ENCODE measurements around the gene MED19.
A peak's percentile ranks its signal among the peaks of the same experiment; 100 is the strongest.
"Not testable (repeated sequence)": the region's sequence is repeated elsewhere in the genome, so short reads cannot be mapped to it uniquely, and the experiment has no call there.

MED19 gene

GRCh38 chr11:57711414-57712255 is at the start of gene MED19:
MED19 (minus strand) TSS chr11:57712215; CDS start chr11:57712179, 36 bp downstream.
- DNase-seq (ENCODE audit: low read depth) = peak; percentile 80

- no peak for DNase-seq (ENCODE audit: low read depth)
Measured at GRCh38 chr11:57758174-57758573, 46.2 kb upstream of the MED19 start.

GRCh38 chr11:57752954-57753353 is 40.9 kb upstream of the MED19 start:
- DNase-seq (ENCODE audit: low read depth) = no peak

- peak; percentile 68 for DNase-seq (ENCODE audit: low read depth)
Measured at GRCh38 chr11:57751676-57752253, 39.8 kb upstream of the MED19 start, which contains the start of gene BTBD18. BTBD18 (minus strand) TSS chr11:57751819; CDS start chr11:57751188, 631 bp downstream.

GRCh38 chr11:57751176-57751575 is 39.2 kb upstream of the MED19 start:
- DNase-seq (ENCODE audit: low read depth) = no peak

GRCh38 chr11:57746920-57747319 is 34.9 kb upstream of the MED19 start:
- no peak for DNase-seq (ENCODE audit: low read depth)

- no peak for DNase-seq (ENCODE audit: low read depth)
Measured at GRCh38 chr11:57745206-57745605, 33.2 kb upstream of the MED19 start.

GRCh38 chr11:57744357-57744756 is 32.3 kb upstream of the MED19 start:
- DNase-seq (ENCODE audit: low read depth) = no peak

- no peak for DNase-seq (ENCODE audit: low read depth)
Measured at GRCh38 chr11:57742087-57742452, 30.1 kb upstream of the MED19 start.

GRCh38 chr11:57741132-57742086 is 29.4 kb upstream of the MED19 start, which contains the start of gene SELENOH:
SELENOH (plus strand) TSS chr11:57741491; CDS start chr11:57741596, 105 bp downstream.
- peak; percentile 99 for DNase-seq (ENCODE audit: low read depth)

- DNase-seq (ENCODE audit: low read depth) = peak; percentile 10
Measured at GRCh38 chr11:57735619-57736298, 23.7 kb upstream of the MED19 start.

GRCh38 chr11:57732661-57733060 is 20.6 kb upstream of the MED19 start:
- DNase-seq (ENCODE audit: low read depth) = no peak

GRCh38 chr11:57729479-57729878 is 17.5 kb upstream of the MED19 start:
- no peak for DNase-seq (ENCODE audit: low read depth)

- no peak for DNase-seq (ENCODE audit: low read depth)
Measured at GRCh38 chr11:57728829-57729228, 16.8 kb upstream of the MED19 start.

GRCh38 chr11:57727185-57727584 is 15.2 kb upstream of the MED19 start:
- DNase-seq (ENCODE audit: low read depth) = no peak

- not testable (repeated sequence) for DNase-seq (ENCODE audit: low read depth)
Measured at GRCh38 chr11:57716726-57717125, 4.7 kb upstream of the MED19 start.

GRCh38 chr11:57713835-57714234 is 1.8 kb upstream of the MED19 start:
- DNase-seq (ENCODE audit: low read depth) = no peak

GRCh38 chr11:57712256-57713150 is 488 bp upstream of the MED19 start, which contains the start of gene TMX2:
TMX2 (plus strand) TSS chr11:57712593; CDS start chr11:57712619, 26 bp downstream.
- peak; percentile 100 for DNase-seq (ENCODE audit: low read depth)

GRCh38 chr11:57709802-57710367 is 2.1 kb downstream of the MED19 start:
- DNase-seq (ENCODE audit: low read depth) = no peak

GRCh38 chr11:57705432-57705831 is 6.6 kb downstream of the MED19 start:
- not testable (repeated sequence) for DNase-seq (ENCODE audit: low read depth)
